ENCODE data around the gene SMDT1.

The SMDT1 gene

DNA sequence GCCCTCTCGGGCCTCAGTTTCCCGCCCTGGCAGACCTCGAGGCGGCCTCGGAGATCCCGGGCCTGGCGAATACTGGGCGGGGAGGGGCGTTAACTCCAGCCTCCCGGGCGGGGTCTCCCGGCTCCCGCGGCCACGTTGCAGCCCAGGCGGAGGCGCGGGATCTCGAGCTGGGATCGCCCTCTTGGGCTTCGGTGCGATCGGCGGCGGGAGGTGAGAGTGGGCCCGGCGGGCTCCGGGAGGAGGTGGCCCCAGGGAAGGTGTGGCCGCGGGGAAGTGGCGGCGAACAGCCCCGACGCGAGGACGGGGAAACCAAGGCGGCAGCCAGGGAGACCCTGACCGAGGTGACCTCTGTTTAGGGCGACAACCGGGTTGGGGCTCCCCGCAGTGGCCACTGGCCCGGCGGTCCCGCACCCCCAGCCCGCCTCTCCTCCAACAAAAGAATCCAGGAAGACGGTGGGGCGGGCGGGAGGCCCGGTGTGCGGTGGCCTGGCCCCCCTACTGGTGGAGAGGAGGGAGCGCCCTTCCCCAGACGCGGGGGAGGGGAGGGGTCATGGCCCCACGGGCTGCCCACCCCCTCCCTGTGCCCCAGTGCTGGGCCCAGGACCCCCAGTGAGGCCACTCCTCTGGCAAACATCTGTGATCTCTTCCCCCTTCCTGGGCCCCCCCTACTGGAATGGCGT lies 5.2 kb upstream of the SMDT1 start, which contains the start of gene PHETA2:
Gene PHETA2, plus strand, starts transcription at position 117 of the 680 bp plus-strand sequence. CDS start 3,046 bp downstream, outside the sequence.
- H3K36me3 ChIP-seq (ENCODE audit: control insufficient read depth in 2 of 2, insufficient read depth in 1 of 2, low read length in 2 of 2) = no peaks in the 10 kb centered on the region; a peak in 1 of 3 replicates
- POLR2A ChIA-PET = no interaction called here
- H3K27ac ChIP-seq (ENCODE audit: extremely low read depth, low read depth, low read length) = no peak within 1 kb of the TSS
- H3K9me3 ChIP-seq (ENCODE audit: control insufficient read depth, insufficient read depth, low read depth, low read length) = no peaks in the 10 kb centered on the region
- no peak within 1 kb of the TSS for H3K4me3 ChIP-seq (ENCODE audit: low read depth, low read length)
- CTCF ChIA-PET = interaction anchor here (0.7 kb wide), 1 partner anchor 283 kb away, joined by 3 read pairs; no protein-coding TSS in a partner anchor
- H3K4me1 ChIP-seq (ENCODE audit: control insufficient read depth, insufficient read depth, low read length) = peaks cover 2% of the 10 kb centered on the region; the same call in 1 of the 2 replicates
- TF ChIP-seq GLIS2 (tag by site-specific recombination; IDR thresholded peaks at IDR 0.05) (0 out of 2 replicates have a peak, but pooled peaks have one; percentile 11), ZNF521 (tag by site-specific recombination; IDR thresholded peaks at IDR 0.05) (no peak)

DNA sequence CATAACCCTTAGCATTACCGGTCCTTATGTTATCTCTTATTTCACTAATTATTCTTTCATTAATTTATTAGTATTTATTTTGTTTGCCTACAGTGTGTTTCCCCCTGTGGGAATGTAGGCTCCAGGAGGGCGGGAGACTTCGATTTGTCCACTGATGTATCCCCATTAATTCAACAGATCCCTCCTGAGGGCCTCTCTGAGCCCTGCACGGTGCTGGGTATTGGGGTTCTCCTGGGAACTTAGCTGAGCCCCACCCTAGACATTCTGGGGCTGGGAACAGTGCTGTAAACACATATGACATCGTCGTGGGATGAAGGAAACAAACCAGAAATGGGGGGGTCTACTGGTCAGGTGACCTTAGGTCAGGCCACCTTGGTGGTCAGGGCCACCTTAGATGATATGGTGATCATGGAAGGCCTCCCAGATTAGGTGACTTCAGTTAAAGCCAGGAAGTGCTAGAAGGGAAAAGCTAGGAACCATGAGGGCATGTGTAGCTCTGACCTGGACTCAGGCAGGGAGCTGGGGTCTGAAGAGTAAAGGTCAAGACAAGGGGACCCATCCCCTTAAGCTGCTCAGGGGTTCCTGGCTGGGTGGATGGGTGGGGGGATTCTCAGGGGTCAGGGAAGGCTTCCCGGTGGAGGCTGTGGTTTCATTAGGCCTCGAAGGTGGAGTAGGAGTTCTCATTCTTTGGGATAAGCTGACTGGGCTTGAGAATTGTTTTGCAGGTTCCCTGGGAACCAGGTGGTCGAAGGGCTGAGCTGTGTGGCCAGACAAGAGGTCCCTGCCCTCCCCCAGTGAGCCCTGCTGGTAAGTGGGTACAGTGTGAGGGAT lies 4.4 kb upstream of the SMDT1 start:
- no peak overlapping the region for H3K4me3 ChIP-seq (ENCODE audit: low read depth, low read length)
- H3K9me3 ChIP-seq (ENCODE audit: control insufficient read depth, insufficient read depth, low read depth, low read length) = no peaks in the 10 kb centered on the region
- no peak overlapping the region for H3K27ac ChIP-seq (ENCODE audit: extremely low read depth, low read depth, low read length)
- no peaks in the 10 kb centered on the region for H3K36me3 ChIP-seq (ENCODE audit: control insufficient read depth in 2 of 2, insufficient read depth in 1 of 2, low read length in 2 of 2)
- H3K4me1 ChIP-seq (ENCODE audit: control insufficient read depth, insufficient read depth, low read length) = peaks cover 2% of the 10 kb centered on the region; the same call in 1 of the 2 replicates
- ChIA-PET CTCF (interaction anchor here (0.6 to 2.2 kb wide), 2 partner anchors 15 to 98 kb away, joined by 3 to 10 read pairs; partner anchors contain the start of gene NDUFA6), POLR2A (interaction anchor here (0.8 to 0.9 kb wide), 2 partner anchors 9 to 15 kb away, joined by 3 to 6 read pairs; partner anchors contain the start of gene NDUFA6)
- TF ChIP-seq MEIS1 (CRISPR knock-in tag; IDR thresholded peaks at IDR 0.05; ENCODE audit: borderline replicate concordance) = no peak
- TF ChIP-seq ZNF791 (tag by site-specific recombination; IDR thresholded peaks at IDR 0.05) = no peak
- TF ChIP-seq ZNF274 (IDR thresholded peaks at IDR 0.05; ENCODE audit: low read length) = no peak
- peak; percentile 80; the same call in 1 of the 2 replicates for TF ChIP-seq ZNF274 (tag by site-specific recombination; IDR thresholded peaks at IDR 0.05; ENCODE audit: borderline replicate concordance)
- no peak for TF ChIP-seq ZNF629 (tag by site-specific recombination; IDR thresholded peaks at IDR 0.05)
- TF ChIP-seq ZNF610 (tag by site-specific recombination; IDR thresholded peaks at IDR 0.05; ENCODE audit: borderline replicate concordance) = no peak
- no peak for TF ChIP-seq ZNF549 (tag by site-specific recombination; IDR thresholded peaks at IDR 0.05)
- 0 out of 2 replicates have a peak, but pooled peaks have one; percentile 1 for TF ChIP-seq GLIS2 (tag by site-specific recombination; IDR thresholded peaks at IDR 0.05)

DNA sequence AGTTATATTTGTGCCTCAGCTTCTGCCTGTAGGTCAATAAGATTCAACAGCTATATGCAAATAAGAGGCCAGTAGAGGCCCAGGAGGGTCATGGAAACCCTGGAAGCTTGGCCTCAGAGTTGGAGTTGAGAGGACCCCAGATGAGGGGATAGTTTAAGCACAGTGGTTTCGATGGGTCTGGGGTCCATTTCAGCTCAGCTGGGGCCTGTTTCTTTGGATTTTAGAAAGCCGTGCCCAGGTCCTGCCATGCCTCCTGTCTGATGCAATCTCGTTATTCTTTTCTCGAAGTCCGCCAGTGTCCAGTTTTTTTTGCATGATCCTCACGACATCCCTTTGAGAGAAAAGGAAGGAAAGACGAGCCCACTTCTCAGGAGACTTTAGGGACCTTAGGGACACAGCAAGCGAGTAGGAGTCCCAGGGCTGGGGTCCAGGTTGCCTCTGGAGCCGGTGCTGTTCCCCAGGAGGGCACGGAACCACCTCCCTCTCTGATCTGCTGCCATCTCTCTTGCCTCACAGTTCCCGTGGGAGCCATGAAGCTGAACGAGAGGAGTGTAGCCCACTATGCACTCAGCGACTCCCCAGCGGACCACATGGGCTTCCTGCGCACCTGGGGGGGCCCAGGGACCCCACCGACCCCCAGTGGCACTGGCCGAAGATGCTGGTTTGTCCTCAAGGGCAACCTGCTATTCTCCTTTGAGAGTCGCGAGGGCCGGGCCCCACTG lies 2.6 kb upstream of the SMDT1 start:
- CTCF ChIA-PET = interaction anchor here (2.2 kb wide), 1 partner anchor 13 kb away, joined by 10 read pairs; the partner anchor contains the start of gene NDUFA6
- POLR2A ChIA-PET = no interaction called here
- H3K4me1 ChIP-seq (ENCODE audit: control insufficient read depth, insufficient read depth, low read length) = peaks cover 4% of the 10 kb centered on the region; the same call in 1 of the 2 replicates
- H3K9me3 ChIP-seq (ENCODE audit: control insufficient read depth, insufficient read depth, low read depth, low read length) = no peaks in the 10 kb centered on the region
- no peak overlapping the region for H3K4me3 ChIP-seq (ENCODE audit: low read depth, low read length)
- TF ChIP-seq SP3 (tag by site-specific recombination; IDR thresholded peaks at IDR 0.05) = no peak
- H3K36me3 ChIP-seq (ENCODE audit: control insufficient read depth in 2 of 2, insufficient read depth in 1 of 2, low read length in 2 of 2) = peaks cover 0 to 6% of the 10 kb centered on the region in 2 experiments; a peak in 1 of 3 replicates
- H3K27ac ChIP-seq (ENCODE audit: extremely low read depth, low read depth, low read length) = no peak overlapping the region

DNA sequence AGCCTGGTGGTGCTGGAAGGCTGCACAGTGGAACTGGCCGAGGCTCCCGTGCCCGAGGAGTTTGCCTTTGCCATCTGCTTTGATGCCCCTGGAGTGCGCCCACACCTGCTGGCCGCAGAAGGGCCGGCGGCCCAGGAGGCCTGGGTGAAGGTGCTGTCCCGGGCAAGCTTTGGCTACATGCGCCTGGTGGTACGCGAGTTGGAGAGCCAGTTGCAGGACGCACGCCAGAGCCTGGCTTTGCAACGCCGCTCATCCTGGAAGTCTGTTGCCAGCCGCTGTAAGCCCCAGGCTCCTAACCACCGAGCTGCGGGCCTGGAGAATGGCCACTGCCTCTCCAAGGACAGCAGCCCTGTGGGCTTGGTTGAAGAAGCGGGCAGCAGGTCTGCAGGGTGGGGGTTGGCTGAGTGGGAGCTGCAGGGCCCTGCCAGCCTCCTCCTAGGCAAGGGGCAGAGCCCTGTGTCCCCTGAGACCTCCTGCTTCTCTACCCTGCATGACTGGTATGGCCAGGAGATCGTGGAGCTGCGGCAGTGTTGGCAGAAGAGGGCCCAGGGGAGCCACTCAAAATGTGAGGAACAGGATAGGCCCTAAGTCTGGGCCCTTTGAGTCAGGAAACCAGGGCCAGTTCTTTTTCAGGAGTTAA lies 1.9 kb upstream of the SMDT1 start:
- H3K4me1 ChIP-seq (ENCODE audit: control insufficient read depth, insufficient read depth, low read length) = peaks cover 4% of the 10 kb centered on the region; the same call in 1 of the 2 replicates
- H3K9me3 ChIP-seq (ENCODE audit: control insufficient read depth, insufficient read depth, low read depth, low read length) = no peaks in the 10 kb centered on the region
- ChIA-PET POLR2A (interaction anchor here (3.1 to 3.3 kb wide), 2 partner anchors 12 to 131 kb away, joined by 17 to 56 read pairs; partner anchors contain the start of genes CENPM and NDUFA6), CTCF (no interaction called here)
- H3K36me3 ChIP-seq (ENCODE audit: control insufficient read depth in 2 of 2, insufficient read depth in 1 of 2, low read length in 2 of 2) = peaks cover 0 to 12% of the 10 kb centered on the region in 2 experiments; a peak in 2 of 3 replicates
- H3K4me3 ChIP-seq (ENCODE audit: low read depth, low read length) = no peak overlapping the region
- H3K27ac ChIP-seq (ENCODE audit: extremely low read depth, low read depth, low read length) = no peak overlapping the region
- TF ChIP-seq SP2 (tag by site-specific recombination; IDR thresholded peaks at IDR 0.05) (no peak), HOXC10 (CRISPR knock-in tag; IDR thresholded peaks at IDR 0.05) (no peak), ZIC2 (tag by site-specific recombination; IDR thresholded peaks at IDR 0.05) (no peak), ZNF157 (tag by site-specific recombination; IDR thresholded peaks at IDR 0.05) (no peak)
- TF ChIP-seq, protein P1, sequence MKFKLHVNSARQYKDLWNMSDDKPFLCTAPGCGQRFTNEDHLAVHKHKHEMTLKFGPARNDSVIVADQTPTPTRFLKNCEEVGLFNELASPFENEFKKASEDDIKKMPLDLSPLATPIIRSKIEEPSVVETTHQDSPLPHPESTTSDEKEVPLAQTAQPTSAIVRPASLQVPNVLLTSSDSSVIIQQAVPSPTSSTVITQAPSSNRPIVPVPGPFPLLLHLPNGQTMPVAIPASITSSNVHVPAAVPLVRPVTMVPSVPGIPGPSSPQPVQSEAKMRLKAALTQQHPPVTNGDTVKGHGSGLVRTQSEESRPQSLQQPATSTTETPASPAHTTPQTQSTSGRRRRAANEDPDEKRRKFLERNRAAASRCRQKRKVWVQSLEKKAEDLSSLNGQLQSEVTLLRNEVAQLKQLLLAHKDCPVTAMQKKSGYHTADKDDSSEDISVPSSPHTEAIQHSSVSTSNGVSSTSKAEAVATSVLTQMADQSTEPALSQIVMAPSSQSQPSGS (tag by site-specific recombination; IDR thresholded peaks at IDR 0.05; ENCODE audit: low read depth) = no peak
- TF ChIP-seq, protein P2, sequence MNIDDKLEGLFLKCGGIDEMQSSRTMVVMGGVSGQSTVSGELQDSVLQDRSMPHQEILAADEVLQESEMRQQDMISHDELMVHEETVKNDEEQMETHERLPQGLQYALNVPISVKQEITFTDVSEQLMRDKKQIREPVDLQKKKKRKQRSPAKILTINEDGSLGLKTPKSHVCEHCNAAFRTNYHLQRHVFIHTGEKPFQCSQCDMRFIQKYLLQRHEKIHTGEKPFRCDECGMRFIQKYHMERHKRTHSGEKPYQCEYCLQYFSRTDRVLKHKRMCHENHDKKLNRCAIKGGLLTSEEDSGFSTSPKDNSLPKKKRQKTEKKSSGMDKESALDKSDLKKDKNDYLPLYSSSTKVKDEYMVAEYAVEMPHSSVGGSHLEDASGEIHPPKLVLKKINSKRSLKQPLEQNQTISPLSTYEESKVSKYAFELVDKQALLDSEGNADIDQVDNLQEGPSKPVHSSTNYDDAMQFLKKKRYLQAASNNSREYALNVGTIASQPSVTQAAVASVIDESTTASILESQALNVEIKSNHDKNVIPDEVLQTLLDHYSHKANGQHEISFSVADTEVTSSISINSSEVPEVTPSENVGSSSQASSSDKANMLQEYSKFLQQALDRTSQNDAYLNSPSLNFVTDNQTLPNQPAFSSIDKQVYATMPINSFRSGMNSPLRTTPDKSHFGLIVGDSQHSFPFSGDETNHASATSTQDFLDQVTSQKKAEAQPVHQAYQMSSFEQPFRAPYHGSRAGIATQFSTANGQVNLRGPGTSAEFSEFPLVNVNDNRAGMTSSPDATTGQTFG (tag by site-specific recombination; IDR thresholded peaks at IDR 0.05; ENCODE audit: borderline replicate concordance) = no peak
- TF ChIP-seq, protein P3, sequence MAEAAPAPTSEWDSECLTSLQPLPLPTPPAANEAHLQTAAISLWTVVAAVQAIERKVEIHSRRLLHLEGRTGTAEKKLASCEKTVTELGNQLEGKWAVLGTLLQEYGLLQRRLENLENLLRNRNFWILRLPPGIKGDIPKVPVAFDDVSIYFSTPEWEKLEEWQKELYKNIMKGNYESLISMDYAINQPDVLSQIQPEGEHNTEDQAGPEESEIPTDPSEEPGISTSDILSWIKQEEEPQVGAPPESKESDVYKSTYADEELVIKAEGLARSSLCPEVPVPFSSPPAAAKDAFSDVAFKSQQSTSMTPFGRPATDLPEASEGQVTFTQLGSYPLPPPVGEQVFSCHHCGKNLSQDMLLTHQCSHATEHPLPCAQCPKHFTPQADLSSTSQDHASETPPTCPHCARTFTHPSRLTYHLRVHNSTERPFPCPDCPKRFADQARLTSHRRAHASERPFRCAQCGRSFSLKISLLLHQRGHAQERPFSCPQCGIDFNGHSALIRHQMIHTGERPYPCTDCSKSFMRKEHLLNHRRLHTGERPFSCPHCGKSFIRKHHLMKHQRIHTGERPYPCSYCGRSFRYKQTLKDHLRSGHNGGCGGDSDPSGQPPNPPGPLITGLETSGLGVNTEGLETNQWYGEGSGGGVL (tag by site-specific recombination; IDR thresholded peaks at IDR 0.05) = no peak
